ENCODE results near the gene RAB23. TPM values are rescaled to one million over a fixed set of nuclear protein-coding genes. Genes with fewer than 3 reads are reported as not detected.
A peak's percentile ranks its signal among the peaks of the same experiment; 100 is the strongest.

Gene RAB23
- total RNA-seq (2014; rRNA removed; shearing (Covaris generic)): 10.5 and 12.8 TPM in 2 replicates
- 15.6 and 20.7 TPM in 2 replicates for polyA plus RNA-seq (2015; cell fraction: cytosol; rRNA removed)
- polyA plus RNA-seq (2015; cell fraction: nucleus; rRNA removed): 13.3 and 13.8 TPM in 2 replicates

DNA sequence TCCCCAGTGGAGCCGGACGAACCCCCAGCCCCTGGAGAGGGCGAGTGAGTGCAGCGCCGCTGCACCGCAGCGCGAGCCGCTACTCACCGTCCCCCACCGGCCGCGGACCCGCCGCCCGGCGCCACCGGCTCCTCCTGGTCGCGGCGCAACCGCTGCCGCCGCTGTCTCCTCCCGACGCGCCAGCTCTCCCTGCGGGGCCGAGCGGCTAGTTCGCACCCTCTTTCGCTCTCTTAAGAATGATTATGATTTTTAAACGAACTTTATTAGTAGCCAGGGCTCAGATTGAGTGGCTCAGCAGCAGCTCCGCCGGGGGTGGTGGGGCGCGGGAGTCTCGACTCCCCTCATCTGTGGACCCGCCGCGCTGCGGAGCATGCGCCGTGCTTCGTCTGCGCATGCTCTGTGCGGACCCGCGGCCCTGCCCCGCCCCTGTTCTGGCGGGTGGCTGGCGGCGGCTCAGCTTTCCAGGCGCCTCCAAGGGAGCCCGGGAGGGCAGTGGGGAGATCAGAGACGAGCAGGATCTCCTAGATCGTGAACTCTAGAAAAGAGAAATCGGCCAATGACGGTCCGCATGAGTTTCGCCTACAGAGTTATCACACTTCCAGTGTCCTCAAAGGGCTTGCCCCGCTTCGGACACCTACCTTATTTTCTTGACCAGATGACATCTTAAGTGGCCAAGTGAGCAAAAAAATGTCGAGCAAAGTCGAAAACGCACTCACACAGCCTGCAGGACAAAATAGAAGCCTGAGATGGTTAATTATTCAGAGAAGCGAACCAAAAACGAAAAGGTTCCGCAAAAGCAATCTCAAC lies at the start of gene RAB23:
Gene RAB23 (minus strand): TSS at position 372 of the 807 bp plus-strand sequence. CDS start 11,927 bp downstream, outside the sequence.
- peak; percentile 84 for DNase-seq (ENCODE audit: low read depth)

DNA sequence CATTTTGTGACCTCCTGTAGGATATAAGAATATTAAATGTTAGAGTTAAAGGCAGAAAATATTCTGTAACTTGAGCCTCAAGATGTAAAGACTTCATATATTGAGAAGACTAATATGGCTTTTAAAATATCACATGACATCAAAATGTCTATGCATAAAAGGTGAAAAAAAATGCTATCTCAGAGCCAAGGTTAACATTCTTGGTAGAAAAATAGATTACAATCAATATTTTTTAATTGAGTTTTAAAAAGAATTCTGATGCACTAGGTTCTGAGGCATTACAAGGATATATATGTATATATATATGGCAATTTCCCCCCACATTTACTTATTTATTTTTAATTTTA lies 46.2 kb upstream of the RAB23 start:
- DNase-seq (ENCODE audit: low read depth): no peak

DNA sequence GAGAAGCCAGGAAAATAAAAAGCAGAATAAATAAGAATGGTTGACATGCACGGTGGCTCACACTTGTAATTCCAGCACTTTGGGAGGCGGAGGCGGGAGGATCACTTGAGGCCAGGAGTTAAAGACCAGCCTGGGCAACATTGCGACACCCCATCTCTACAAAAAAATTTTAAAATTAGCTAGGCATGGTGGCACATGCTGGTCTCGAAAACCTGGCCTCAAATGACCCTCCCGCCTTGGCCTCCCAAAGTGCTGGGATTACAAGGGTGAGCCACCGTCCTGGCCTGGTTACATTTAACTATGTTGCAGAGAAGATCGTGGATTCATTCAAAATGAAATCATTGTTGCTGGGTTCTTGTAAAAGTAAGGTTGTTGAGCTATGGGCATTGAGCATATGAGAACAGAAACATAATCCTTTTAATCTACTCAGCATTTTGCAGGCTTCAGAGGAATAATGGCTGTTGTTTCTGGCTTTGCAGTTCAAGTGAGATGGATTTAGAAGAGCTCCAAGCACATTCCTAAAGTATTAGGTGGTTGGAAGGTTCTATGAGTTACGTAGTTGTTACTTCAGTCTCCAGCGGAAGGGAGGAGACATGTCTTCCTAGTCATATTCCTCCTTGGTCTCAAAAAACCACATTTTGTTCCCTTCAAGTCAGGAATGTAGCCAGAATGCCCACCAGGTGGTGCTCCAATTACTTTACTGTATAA lies 45.6 kb upstream of the RAB23 start:
- peak; percentile 96 for DNase-seq (ENCODE audit: low read depth)

DNA sequence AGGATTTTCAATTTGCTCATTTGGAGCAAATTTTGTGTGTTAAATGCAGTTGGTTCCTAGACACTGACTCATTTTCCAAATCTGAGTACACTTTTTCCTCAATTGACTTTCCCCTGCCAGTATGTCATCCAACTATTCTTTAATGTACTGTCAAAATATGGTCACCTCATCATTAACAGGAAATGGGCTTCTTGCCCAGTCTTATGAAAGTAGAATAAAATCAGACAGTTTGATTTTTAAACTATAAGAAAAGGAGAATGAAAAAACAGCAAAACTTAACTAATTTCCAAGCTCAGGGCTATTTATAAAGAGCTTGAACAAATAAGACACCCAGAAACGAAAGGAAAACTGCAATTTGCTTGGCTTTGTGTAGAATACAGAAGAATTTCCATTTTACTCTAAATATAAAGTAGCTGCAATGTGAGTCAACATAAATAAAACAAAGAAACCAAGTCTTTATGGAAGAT lies 43.7 kb upstream of the RAB23 start:
- DNase-seq (ENCODE audit: low read depth): peak; percentile 39

DNA sequence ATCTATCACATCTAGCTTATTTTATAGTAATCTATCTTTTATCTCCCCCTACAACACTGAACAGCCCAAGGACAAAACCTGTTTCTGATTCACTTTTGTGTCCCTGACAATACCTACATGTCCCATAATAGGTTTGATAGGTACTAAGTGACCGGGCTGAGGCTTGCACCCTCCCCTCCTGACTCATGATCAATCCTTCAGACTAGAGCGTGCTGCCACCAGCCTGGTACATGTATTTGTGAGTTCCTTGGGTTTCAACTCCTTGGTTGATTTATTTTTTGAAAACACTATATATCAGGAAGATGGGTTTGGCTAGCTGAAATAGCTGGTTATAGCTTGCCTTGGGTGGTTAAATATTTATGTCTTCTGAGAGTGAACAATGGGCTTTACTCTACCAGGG lies 41.6 kb upstream of the RAB23 start:
- DNase-seq (ENCODE audit: low read depth): no peak

DNA sequence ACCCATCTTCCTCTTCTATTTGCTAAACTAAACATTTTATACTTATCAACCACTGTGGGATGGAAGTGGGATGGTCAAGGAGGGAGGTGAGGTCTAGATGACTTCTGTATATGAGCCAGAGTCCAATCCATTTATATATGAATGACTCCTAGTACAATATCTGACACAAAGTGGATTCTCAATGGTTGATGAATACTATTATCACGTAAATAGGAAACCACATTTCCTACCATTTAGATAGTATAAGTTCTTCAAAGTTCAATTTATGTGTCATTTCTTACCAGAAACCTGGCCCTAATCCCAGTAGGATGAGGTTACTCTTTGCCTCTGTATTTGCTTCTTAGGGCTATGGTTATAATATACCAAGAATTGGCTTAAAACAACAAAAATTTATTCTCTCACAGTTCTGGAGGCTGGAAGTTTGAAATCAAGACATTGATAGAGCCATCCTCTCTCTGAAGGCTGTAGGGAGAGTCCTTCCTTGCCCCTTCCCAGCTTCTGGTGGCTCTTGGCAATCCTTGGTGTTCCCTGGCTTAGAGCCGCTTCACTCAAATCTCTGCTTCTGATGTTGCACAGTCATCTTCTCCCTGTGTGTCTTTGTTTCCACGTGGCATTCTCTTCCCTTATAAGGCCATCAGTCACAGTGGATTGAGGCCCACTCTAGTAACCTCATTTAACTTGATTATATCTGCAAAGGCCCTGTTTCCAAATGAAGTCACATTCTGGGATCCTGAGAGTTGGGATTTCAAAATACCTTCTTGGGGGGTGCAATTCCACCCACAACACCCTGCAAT lies 41.0 kb upstream of the RAB23 start:
- DNase-seq (ENCODE audit: low read depth): peak; percentile 87

DNA sequence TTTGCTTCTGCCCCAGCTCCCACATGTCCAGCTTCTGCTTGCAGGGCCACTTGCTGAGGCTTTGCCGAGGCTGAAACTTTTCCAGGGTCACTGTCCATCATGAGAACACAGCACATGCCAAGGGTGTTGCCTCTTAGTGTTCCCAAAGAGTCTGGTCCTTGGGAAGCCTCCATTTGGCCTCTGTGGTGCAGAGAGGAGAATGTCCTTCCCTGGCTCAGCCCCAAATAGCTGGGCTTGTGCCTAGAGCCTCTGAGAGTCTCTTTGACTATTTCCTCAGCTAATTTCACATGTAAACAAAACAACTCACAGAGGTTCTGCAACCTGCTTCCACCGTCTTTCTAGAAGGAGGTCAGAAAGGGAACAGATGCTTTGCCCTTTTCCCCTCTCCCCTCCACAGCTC lies 40.4 kb upstream of the RAB23 start:
- no peak for DNase-seq (ENCODE audit: low read depth)

DNA sequence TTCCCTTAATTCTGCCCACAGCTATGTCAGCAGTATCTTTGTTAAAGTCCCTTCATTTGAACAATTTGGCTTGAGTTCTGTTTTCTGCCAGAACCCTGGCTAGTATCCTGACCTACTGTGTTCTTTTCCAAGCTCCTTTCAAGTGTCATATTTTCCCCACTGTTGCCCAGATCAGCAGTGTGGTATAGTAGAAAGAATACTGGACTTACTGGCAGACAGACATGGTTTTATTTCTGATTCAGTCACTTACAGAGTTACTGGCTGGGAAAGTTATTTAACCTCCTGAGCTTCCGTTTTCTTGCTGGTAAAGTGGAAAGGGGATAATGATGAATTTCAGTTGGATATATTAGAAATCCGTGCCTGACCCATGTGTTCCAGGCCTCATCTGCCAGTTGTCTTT lies 39.8 kb upstream of the RAB23 start:
- DNase-seq (ENCODE audit: low read depth): no peak

DNA sequence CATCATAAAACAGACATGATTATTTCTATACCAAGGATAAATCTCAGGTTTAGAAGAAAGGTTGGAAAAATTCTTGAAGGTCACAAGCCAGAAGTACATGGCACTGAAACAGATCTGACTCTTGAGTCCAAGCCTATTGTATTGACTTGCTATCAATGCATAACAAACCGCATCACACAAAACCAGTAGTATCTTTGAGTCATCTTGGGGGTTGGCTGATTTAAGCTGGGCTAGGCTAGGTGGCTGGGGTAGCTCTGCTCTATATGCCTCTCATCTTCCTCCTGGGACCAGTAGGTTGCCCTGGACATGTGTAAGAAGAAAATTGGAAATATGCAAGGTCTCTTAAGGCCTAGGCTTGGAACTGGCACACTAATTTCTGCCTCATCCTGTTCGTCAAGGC lies 37.0 kb upstream of the RAB23 start:
- no peak for DNase-seq (ENCODE audit: low read depth)

DNA sequence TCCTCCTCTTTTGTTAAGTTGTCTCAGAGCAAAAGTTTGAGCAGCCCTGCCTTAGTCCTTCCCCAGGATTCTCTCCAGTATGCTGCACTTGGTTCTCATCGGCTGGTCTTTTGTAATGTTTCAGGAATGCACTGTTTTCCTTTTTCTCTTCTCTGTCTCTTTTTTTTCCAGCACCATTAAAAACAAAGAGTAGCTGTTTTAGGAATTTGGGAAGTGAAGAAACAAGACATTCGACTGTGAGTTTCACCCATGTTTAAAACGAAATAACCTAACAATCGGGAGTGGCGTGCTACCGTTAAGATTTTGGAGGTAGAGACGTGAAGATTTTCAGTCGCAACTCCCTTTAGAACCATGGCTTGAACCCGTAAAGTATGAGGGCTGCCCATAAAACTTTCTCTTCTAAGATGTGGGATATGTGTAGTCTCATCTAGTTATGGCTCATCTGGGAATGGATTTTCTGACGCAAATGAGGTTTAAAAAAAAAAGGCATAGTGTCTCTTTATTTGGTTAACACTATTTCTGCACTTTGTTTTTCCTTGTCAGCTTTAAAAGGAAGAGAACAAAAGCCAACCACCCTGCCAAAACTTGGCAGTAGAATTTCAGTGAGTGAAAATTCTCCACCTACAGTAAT lies 35.9 kb upstream of the RAB23 start:
- DNase-seq (ENCODE audit: low read depth): peak; percentile 54

DNA sequence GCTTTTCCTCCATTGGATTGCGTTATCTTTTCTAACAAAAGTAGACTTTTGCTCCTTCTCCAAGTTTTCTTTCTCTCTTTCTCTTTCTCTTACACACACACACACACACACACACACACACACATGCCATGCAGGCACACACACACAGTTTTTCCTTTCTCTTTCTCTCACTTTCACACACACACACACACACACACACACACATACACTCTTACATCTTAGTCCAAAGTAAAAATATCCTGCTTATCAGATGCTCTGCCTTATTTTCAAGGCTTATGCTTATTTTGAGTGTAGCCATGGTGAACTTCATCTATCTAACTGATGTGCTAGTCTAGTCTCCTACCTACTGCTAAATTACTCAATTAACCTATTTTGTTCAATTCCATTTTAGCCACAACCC lies 34.4 kb upstream of the RAB23 start:
- DNase-seq (ENCODE audit: low read depth): no peak

DNA sequence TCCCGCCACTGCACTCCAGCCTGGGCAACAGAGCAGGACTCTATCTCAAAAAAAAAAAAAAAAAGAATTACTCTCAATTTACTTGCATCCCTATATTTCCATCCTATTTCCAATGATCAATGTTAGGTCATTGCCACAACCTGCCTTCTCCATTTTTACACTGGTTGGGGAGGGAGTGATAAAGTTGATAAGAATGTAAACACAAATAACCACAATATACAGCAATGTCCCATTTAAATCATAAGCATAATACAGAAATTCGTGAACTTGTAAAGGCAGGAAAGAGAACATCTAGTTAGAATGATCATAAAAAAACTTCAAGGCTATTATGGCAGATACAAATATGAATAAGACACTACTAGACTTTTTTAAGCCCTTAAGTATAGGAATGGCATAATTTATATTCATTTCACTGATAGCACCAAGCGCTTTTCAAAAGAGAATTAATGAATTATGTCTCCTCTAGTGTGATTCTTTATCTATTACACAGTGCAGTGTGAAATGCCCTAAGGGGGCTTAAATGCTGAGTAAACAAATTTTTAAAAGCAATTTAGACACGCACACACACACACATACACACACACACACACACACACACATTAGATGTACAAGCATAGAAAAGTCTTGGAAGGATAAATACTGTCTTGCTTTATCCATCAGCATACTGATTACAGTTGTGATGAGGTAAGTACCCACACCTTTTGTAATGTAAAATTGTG lies 33.5 kb upstream of the RAB23 start:
- no peak for DNase-seq (ENCODE audit: low read depth)

DNA sequence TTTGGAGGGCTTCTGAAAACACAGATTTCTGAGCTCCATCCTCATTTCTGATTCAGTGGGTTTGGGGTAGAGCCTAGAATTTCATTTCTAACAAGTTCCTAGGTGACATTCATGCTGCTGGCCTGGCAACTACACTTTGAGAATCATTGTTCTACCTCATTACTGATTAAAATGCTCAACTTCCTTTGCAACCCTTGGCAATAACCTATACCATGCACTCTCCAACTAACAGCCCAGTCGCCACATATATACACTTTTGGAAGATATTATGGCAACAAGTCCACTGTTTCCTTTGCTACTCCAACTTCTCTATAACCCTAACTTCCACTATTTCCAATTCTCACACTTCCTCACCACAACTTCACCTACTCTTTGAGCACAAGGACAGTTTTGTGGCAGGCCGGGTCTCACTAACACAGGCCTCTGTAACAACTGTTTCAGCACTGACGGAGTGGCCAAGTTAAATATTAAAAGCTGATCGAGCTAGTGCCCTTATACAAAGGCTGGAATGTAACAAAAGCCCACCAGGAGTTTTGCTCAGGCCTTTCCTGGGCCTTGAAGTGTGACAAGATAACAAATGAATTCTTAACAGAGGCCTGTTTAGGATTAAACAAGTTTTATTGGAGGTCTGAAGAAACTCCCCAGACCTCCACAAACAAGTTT lies 32.1 kb upstream of the RAB23 start:
- no peak for DNase-seq (ENCODE audit: low read depth)

DNA sequence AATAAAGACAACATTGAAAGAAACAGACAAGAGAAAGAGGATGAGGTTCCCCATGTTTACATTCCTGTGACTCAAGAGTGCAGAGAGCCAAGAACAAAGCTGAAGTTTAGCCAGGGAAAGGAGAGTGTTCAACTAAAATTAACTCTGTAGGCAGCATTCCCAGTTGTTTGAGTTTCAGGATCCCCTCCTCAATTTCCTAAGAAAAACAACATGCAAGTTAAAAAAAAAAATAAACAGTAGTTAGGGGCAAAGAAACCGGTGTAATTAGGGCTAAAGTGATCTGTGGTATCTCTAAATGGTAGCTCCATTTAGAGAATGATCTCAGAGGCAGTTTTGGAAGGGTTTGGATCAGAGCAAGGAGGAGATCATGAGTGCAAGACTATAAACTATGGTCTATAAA lies 30.9 kb upstream of the RAB23 start:
- DNase-seq (ENCODE audit: low read depth): no peak

DNA sequence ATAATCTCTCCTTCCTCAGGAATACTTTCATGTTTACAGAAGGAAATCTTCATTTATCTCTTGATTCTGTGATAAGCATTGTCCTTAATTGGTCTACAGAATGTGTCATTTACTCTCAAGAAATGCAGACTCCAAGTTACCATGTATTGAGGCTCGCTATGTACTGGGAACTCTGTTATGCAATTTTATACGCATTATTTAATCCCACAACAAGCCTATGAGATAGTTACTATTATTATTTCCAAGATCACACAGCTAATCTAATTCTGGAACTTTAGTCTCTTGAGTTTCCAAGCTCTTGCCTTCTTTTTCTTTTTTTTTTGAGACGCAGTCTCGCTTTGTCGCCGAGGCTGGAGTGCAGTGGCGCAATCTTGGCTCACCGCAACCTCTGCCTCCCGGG lies 30.0 kb upstream of the RAB23 start:
- no peak for DNase-seq (ENCODE audit: low read depth)

DNA sequence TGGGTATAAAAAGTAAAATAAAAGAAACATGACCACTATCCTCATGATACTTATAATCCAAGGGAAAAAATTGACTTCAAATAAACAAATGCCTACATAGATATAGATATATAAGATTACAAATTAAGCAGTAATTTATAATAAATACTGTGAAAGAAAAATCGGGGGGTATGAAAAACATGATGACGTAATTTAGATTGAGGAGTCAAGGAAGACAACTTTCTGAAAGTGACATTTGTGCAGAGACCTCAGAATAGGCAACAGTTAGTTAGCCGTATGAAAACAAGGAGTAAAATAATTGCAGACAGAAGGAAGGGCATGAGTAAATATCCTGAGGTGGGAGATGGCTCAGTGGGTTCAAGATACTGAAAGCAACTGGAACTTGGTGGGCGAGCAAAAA lies 28.2 kb upstream of the RAB23 start:
- DNase-seq (ENCODE audit: low read depth): no peak

DNA sequence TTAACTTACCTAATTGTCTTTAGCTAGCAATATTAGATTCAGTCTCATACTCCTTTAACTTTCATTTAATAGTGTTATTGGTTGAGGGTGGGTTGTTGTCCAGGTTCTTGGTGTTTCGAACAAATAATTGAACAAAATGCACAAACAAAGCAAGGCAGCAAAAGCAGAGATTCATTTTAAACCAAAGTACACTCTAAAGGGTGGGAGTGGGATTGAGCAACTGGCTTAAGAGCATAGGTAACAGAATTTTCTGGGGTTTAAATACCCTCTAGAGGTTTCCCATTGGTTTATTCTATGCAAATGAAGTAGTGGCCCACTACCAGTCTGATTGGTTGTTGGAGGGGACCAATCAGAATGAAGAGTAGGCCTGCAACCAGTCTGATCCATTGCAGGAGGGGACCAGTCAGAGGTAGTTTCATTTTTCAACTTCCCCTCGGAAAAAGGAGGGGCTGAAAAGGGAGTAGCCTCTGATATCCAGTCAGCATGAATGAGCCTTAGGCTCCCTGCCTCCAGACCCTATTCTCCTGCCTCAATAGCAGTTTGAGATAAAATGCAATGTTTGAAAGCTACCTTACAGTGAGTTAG lies 26.3 kb upstream of the RAB23 start:
- peak; percentile 41 for DNase-seq (ENCODE audit: low read depth)

DNA sequence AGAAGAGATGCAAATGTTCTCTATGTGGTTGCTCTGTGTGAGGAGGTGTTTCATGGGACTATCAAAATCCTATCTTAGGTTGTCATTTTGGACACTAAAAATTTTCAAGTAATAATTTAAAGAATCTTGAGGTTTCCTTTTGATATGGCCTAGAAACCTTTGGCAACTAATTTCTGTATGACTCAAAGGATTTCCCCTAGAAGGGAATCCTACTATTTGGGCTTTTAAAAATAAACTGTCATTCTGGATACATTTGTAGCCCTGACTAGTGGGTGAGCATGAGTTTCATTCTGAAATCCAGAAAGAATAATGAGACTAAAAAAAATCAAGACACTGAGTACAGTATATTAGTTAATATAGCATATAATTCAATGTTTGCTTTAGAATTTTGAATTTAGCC lies 25.5 kb upstream of the RAB23 start:
- no peak for DNase-seq (ENCODE audit: low read depth)

DNA sequence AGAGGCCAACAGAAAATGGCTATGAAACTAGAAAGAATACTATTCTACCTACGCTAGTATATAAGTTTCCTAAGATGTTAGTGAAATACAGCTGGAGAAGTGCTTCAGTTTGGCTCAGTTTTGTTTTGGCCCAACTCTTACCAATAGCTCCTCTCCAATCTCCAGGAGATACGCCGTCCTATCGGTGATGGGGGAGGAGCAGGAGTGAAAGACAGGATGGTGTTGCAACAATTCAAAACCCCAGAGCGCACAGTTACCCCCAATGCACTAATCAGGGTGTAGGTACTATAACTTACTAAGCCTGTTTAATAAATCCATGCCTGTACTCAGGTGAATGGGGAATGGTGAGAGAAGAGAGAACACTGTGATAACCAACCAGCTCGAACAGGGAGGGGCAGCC lies 24.2 kb upstream of the RAB23 start:
- no peak for DNase-seq (ENCODE audit: low read depth)

DNA sequence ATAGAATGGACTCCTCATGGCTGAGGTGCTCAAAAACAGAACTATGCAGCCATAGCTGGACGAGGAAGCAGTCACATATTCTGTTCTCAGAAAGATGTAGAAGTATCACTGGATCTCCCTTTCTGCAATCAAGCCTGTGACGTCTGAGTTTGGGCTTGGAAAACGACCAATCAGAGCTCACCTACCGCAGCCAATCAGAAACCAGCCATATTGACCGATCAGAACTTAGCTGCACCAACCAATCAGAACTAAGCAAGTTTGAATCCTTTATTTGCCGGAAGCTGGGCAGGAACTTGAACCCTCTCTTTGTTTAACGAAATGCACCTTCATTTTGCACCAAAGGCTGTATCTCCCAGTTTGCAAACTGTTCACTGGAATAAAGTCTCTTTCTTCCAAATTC lies 21.8 kb upstream of the RAB23 start:
- no peak for DNase-seq (ENCODE audit: low read depth)
